Measurements from ENCODE around the gene SCAPER.

Gene SCAPER

GRCh38 chr15:76663529-76663928 lies 241.6 kb downstream of the SCAPER start:
- no peak for ATAC-seq

DNA sequence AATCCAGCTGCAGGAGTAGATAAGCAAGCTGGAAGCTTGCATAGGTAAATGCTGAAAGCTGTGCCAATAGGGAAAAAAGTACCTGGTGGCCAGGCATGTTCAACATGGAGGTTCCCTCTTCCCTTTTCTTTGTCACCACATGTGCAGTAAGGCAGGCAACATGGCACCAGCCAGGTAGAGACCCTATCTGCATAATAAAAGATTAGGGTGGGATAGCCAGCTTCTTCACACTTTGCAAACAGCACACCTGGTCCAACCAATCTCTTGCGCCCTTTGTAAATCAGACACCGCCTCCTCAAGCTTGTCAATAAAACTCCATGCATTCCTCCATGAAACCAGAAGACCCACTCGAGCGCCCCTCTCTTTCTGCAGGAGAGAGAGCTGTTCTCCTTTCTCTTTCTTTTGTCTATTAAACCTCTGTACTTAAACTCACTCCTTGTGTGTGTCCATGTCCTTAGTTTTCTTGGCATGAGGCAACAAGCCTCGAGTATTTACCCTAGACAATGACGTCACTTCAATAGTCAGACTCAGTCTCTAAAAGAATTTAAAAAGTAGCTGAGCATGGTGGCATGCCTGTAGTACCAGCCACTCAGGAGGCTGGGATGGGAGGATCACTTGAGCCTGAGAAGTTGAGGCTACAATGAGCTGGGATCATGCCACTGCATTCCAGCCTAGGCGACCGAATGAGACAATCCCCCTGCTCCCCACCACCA lies 256.3 kb downstream of the SCAPER start:
- ATAC-seq = no peak

DNA sequence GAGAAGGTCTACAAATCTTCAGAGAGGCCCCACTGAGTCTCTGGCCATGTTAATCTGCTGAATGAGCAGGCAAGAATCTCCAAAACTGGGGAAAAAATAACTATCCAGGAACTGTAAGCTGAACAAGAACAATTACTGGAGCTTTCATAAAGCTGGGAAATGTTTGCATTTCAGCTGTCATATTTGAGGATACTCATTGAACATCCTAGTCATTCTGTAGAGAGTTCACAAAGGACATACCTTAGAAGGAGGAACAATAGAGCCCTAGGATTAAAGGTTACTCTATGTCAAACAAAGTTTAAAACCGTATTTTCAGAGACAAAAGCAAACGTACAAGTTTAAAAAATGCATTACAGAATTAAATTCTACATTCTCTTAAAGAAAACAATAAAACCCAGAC lies 257.5 kb downstream of the SCAPER start:
- no peak for ATAC-seq

- no peak for ATAC-seq
Observed at GRCh38 chr15:76644646-76645045, 260.5 kb downstream of the SCAPER start.

DNA sequence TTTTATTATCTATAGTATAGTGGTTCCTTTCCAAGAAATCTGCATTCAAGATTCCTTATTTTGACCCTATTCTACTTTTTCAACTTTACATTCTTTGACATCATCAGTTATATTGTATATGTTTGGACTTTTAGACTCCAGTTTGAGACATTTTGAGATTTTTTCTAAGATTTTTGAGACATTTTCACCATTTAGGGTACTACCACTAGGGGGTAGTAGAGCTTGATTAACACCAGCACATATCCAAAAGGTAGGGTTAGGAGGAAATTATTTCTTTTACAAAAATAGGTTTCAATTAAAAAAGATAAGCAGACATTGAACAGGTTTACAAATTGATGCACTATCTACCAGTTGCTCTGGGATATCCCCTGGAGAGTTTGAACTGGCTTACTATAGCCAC lies 262.5 kb downstream of the SCAPER start:
- no peak for ATAC-seq

DNA sequence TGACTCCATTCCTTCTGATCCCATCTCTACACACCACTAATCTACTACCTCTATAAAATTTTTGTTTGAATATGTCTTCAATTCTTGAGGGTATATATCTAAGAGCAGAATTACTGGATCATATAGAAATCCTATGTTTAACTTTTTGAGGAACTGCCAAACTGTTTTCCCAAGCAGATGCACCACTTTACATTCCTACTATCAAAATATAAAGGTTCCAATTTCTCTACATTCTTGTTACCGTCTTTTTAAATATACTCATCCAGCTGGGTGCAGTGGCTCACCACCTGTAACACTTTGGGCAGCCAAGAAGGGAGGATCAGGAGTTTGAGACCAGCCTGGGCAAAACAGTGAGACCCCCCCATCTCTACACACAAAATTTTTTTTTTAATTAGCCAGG lies 268.0 kb downstream of the SCAPER start:
- no peak for ATAC-seq

DNA sequence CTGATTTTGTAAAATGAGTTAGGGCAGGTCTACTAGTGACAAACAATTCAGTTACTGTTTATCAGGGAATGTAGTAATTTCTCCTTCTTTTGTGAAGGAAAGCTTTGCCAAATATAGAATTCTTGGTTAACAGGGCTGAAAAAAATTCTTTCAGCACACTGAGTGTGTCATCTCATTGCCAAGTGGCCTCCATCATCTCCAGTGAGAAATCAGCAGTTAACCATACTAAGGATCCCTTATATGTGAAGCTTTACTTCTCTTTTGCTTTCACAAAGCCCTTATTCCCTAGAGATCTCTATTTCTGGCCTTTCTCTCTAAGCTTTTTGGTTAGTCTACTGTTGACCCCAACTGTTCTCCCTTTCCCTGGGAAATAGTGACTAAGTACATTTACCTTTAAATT lies 269.1 kb downstream of the SCAPER start:
- no peak for ATAC-seq

GRCh38 chr15:76626611-76627010 lies 278.5 kb downstream of the SCAPER start:
- no peak for ATAC-seq

- ATAC-seq = no peak
Observed at GRCh38 chr15:76625267-76625666, 279.9 kb downstream of the SCAPER start.

DNA sequence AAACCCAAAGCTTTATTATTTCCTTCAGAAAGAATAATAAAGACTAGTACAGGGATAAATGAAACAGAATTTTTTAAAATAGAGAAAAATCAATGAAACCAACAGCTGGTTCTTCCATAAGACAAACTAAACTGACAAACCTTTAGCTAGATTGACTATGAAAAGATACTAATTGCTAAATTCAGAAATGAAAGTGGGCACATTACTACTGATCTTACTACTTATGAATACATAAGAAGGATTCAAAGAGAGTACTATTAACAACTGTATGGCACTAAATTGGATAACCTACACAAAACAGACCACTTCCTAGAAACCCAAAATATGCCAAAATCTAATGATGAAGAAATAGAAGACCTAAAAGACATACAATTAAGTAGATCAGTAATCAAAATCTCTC lies 290.4 kb downstream of the SCAPER start:
- no peak for ATAC-seq

DNA sequence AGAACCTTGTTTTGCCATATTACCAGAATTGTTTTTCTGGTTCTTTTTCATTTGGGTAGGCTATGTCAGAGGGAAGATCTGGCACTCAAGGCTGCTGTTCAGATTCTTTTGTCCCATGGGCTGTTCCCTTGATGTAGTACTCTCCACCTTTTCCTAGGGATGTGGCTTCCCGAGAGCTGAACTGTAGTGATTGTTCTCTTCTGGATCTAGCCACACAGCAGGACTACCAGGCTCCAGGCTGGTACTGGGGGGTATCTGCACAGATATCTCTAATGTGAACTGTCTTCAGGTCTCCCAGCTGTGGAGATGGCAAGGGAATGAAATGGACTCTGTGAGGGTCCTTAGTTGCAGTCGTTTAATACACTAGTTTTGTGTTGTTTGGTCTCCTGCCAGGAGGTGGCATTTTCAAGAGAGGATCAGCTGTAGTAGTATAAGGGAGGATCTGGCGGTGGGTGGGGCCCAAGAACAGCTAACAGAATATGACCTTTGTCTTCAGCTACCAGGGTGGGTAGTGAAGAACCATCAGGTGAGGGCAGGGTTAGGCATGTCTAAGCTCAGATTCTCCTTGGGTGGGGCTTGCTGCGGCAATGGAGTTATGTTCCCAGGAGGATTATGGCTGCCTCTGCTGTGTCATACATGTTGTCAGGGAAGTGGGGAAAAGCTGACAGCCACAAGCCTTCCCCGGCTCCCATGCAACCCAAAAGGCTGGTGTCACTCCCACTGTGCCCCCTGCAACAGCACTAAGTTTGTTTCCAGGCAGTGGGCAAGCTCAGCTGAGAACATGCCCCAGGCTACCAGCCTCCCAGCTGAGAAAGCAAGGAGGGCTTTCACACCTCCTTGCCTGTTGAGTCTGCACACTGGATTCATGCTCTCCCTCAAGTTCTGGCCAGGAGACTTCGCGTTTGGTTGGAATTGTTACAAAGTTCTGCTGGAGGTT lies 316.1 kb downstream of the SCAPER start:
- ATAC-seq = no peak

DNA sequence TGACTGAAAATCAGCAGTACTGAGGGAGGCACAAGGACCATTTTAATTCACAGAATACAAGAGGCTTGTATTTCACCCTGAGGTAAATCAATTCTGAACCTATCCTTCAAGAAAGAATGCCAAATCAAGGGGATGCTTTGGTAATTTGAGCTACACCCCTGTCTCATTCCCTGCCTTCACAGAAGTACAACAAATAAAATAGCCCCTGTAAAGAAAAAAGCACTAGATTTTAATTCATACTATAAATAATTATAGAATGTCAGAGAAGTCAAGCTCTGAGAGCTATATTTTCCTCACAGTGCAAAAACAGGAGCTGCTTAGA lies 319.6 kb downstream of the SCAPER start:
- no peak for ATAC-seq

- no peak for ATAC-seq
Observed at GRCh38 chr15:76584868-76585575, 320.1 kb downstream of the SCAPER start.

DNA sequence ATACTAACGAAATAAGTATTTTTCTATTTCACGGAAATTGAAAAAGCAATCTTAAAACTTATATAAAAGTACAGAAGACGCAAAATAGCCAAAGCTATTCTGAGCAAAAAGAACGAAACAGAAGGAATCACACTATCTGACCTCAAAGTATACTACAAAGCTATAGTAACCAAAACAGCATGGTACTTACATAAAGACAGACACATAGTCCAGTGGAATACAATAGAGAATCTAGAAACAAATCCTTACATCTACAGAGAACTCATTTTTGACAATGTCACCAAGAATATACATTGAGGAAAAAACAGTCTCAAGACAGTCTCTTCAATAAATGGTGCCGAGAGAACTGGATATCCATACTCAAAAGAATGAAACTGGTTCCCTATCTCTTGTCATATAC lies 322.6 kb downstream of the SCAPER start:
- ATAC-seq = no peak

DNA sequence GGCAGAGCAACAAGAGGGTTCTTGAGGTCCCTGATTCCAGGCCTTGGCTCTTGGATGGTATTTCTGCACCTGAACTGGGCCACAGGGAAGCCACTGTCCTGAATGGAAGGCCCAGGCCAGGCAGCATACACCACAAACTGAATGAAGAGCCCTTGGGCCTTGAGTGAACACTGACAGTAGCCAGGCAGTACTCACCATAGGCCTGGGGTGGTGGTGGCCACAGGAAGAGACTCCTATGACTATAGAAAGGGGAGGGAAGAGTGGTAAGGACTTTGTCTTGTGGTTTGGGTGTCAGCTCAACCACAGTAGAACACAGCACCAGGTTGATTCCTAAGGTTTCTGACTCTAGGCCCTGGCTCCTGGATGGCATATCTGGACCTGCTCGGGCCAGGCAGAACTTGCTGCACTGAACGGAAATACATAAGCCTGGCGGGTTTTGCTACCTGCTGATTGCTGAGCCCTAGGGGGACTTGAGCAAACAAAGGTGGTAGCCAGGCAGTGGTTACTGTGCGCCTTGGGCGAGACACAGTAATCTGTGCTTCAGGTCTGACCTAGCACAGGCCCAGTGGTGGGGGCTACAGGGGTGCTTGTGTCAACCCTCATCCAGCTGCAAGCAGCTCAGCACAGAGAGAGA lies 327.1 kb downstream of the SCAPER start:
- ATAC-seq = no peak

DNA sequence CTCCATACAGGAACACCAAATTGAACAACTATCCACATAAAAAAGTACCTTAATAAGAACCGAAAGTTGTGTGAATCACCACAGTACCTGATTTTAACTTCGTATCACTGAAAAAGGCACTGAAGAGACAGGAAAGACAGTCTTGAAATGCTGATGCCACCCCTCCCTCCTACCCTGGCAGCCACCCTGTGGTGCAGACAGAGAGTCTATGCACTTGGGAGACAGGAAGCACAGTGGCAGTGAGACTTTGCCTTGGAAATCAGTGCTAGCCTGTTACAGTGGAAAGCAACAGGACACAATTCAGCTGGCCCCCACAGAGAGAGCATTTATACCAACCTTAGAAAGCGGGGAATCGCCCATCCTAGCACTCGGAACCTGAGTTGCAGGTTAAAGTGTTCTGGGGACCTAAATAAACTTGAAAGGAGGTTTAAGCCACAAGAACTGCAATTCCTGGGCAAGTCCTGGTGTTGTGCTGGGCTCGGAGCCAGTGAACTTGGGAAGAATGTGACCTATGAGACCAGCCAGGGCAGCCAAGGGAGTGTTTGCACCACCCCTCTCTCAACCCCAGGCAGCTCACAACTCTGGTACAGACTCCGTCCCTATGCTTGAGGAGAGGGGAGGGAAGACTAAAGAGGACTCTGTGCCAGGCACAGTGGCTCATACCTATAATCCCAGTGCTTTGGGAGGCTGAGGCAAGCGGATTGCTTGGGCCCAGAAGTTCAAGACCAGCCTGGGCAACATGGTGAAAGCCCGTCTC lies 328.4 kb downstream of the SCAPER start:
- no peak for ATAC-seq

DNA sequence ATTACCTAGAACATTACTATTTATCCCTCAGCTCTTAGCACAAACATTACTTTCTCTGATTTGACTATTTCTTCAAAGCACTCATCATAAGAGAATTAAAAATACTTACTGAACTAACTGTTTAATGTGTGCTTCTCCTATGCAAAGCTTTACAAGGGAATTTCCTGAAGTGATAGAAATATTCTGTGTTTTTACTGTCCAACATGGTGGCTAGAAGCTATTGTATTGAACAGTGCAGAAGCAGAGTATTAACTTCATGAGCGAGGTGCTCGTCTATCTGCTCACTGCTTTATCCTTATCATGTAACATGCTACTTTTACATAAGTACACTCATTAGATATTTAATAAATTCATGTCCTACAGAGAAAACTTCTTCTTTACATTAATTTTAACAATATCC lies 329.5 kb downstream of the SCAPER start:
- no peak for ATAC-seq

- ATAC-seq = peak in 1 of 2 donors; percentile 55
Observed at GRCh38 chr15:76575274-76575673, 329.9 kb downstream of the SCAPER start.

DNA sequence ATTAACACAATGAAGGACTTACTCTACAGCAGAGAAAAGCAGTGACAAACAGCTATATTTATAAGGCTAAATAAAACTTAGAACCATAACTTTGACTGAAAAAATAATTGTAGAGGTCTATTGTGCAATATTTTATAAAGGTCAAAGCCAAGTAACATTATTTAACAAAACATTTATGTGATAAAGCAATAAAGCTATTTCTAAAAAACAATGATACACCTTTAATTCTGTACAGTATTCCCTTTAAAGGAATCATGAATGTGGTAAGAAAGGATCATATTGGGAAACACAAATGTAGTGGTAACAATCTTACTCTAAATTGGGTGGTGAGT lies 332.2 kb downstream of the SCAPER start:
- no peak for ATAC-seq

- ATAC-seq = no peak
Observed at GRCh38 chr15:76566276-76566675, 338.9 kb downstream of the SCAPER start.

DNA sequence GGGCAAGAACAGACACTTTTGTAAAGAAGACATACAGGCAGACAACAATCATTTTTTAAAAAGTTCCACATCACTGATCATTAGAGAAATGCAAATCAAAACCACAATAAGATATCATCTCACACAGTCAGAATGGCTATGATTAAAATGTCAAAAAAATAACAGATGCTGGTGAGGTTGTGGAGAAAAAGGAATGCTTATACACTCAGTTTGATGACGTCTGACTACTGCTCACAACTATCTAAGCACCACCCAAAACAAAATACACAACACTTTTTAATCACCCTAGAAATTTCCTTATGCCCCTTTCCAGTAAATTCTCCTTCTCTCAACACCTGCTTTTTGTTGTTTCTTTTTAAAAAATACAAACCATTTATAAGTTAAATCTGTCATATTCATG lies 339.8 kb downstream of the SCAPER start:
- ATAC-seq = peak in 1 of 2 donors; percentile 24

GRCh38 chr15:76555247-76555646 lies 349.9 kb downstream of the SCAPER start:
- ATAC-seq = no peak

DNA sequence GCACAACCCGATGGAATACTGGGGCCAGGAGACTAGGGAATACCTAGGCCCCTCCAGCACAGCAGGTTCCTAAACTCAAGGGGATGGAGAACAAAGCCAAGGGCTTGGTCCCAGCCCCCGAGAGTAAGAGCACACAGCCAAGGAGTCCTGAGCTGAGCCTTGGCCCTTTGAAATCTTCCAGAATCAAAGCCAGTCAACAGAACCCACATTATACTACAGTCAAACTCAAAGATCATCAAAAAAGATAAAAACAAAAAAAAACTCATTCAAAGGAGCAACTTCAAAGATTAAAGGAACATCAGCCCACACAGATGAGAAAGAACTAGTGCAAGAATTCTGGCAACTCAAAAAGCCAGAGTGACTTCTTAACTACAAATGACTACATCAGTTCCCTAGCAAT lies 351.6 kb downstream of the SCAPER start:
- ATAC-seq = no peak

Measured in activated CD4-positive, CD25-positive, alpha-beta regulatory T cell treated with anti-CD3 and anti-CD28 coated beads, Interleukin-2, amount 50 U/mL, for 24 hours (primary cell).